Neuron (in vitro differentiated cells): Measurements from ENCODE around the gene CNST.
"Not testable (repeated sequence)": the region's sequence is repeated elsewhere in the genome, so short reads cannot be mapped to it uniquely, and the experiment has no call there.

ENCODE experiments used
- H2AFZ ChIP-seq: one replicate; pipeline ENCODE4 v1.6.1; 2013; ENCODE audit warnings: low read depth, mild to moderate bottlenecking, inconsistent platforms, low read length, moderate library complexity
- H3K27me3 ChIP-seq: one replicate; pipeline ENCODE4 v1.6.1; 2013; ENCODE audit warnings: low read length; ENCODE audit not compliant: insufficient read depth
- H3K36me3 ChIP-seq: one replicate; pipeline ENCODE4 v1.6.1; 2013; ENCODE audit warnings: low read length; ENCODE audit not compliant: insufficient read depth
- H3K4me1 ChIP-seq: one replicate; pipeline ENCODE4 v1.6.1; 2013; ENCODE audit warnings: low read length; ENCODE audit not compliant: insufficient read depth
- H3K4me3 ChIP-seq: 2 replicates; pipeline ENCODE4 v1.5.1; 2013; ENCODE audit warnings: mild to moderate bottlenecking, low read length, moderate library complexity
- H3K9me3 ChIP-seq: one replicate; pipeline ENCODE4 v1.6.1; 2013; ENCODE audit warnings: low read length

The CNST gene

GRCh38 chr1:246705368-246705767, 139.1 kb downstream of the CNST start:
- Histone ChIP-seq H3K27me3 (no peaks in the 10 kb centered on the region), H3K9me3 (no peaks in the 10 kb centered on the region), H3K4me1 (no peaks in the 10 kb centered on the region), H2AFZ (no peak overlapping the region), H3K4me3 (no peak overlapping the region), H3K36me3 (no peaks in the 10 kb centered on the region)

DNA sequence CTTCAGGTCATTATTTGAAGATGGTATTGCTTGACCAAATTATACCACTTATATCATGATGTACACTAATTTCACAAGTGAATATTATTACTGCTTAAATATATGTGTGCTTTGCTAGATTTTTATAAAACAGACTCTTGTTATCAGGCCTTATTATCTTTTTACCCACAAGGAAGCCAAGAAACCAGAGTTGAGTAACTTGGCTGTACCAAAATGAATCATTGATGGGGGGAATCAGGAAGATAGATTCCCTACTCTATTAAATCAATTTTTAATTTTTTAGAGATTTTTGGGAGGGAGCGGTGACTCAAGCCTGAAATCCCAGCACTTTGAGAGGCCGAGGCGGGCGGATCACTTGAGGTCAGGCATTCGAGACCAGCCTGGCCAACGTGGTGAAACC, 141.9 kb downstream of the CNST start:
- no peak overlapping the region for H3K4me3 ChIP-seq
- no peaks in the 10 kb centered on the region for H3K36me3 ChIP-seq
- no peaks in the 10 kb centered on the region for H3K4me1 ChIP-seq
- H3K9me3 ChIP-seq = no peaks in the 10 kb centered on the region
- no peaks in the 10 kb centered on the region for H3K27me3 ChIP-seq
- H2AFZ ChIP-seq = no peak overlapping the region

- Histone ChIP-seq H3K4me3 (no peak overlapping the region), H3K36me3 (no peaks in the 10 kb centered on the region), H3K27me3 (no peaks in the 10 kb centered on the region), H3K4me1 (no peaks in the 10 kb centered on the region), H3K9me3 (no peaks in the 10 kb centered on the region), H2AFZ (no peak overlapping the region)
These were observed 142.9 kb downstream of the CNST start for GRCh38 chr1:246709196-246709595.

DNA sequence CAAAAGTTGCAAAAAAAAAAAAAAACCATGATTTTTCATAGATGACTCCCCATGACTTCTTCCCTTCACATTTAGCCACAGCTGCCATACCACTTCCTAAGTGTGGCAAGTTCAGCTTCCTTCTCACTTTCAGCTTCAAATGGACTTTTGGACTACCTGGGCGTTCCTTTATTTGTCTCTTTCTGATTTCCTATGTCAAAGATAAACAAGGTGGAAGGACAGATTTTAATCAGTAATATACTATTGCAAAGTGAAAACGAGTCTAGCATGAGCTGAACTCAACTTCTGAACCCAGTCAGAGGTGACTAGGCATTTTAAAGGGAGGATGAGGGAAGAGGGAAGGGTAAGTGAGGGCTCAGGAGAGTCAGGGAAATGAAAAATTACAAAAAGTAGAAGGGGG, 143.6 kb downstream of the CNST start:
- Histone ChIP-seq H3K4me3 (no peak overlapping the region), H2AFZ (no peak overlapping the region), H3K36me3 (no peaks in the 10 kb centered on the region), H3K27me3 (no peaks in the 10 kb centered on the region), H3K4me1 (no peaks in the 10 kb centered on the region), H3K9me3 (no peaks in the 10 kb centered on the region)

DNA sequence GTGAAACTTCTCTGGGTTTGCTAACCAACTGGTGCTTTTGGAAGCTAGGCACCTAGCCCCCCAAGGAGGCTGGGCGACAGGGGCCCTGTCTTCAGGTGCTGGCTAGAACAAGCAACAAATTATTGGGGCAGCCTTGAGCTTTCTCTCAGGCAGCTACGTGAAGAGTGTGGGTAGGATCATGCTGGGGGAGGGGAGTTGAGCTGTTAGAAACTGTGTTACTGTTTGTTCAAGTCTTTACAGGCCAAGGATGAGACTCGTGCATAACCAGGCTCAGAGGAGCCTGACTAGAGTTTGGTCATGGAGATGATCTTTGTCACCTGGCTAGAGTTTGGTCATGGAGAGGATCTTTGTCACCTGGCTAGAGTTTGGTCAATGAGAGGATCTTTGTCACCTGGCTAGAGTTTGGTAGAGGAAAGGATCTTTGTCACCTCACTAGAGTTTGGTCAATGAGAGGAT, 145.3 kb downstream of the CNST start:
- no peaks in the 10 kb centered on the region for H3K9me3 ChIP-seq
- no peaks in the 10 kb centered on the region for H3K4me1 ChIP-seq
- H3K36me3 ChIP-seq = no peaks in the 10 kb centered on the region
- H3K27me3 ChIP-seq = no peaks in the 10 kb centered on the region
- no peak overlapping the region for H3K4me3 ChIP-seq
- no peak overlapping the region for H2AFZ ChIP-seq

GRCh38 chr1:246712428-246712827, 146.2 kb downstream of the CNST start:
- not testable (repeated sequence) for H2AFZ ChIP-seq, H3K4me1 ChIP-seq, H3K36me3 ChIP-seq, H3K4me3 ChIP-seq, H3K9me3 ChIP-seq, H3K27me3 ChIP-seq
